HG03159 (cell line): ENCODE measurements around the gene CBX2.

Experiments used
- ATAC-seq: cut with Tn5 transposase; IDR thresholded peaks from one replicate; pipeline ENCODE4 v1.9.1; 2021; ENCODE audit warnings: mild to moderate bottlenecking, moderate library complexity; ENCODE audit not compliant: unreplicated experiment

Gene CBX2

GRCh38 chr17:79777894-79778503, at the start of gene CBX2:
TSS of gene CBX2 (plus strand) at chr17:79778148. CDS start at chr17:79778236, 88 bp downstream.
- ATAC-seq, result peak; percentile 76

GRCh38 chr17:79728169-79728907, 49.6 kb upstream of the CBX2 start:
- peak; percentile 67 for ATAC-seq

GRCh38 chr17:79728908-79729471, 49.0 kb upstream of the CBX2 start:
- ATAC-seq, result no peak

GRCh38 chr17:79729761-79730160, 48.2 kb upstream of the CBX2 start:
- ATAC-seq, result no peak

- ATAC-seq, result no peak
Observed at GRCh38 chr17:79730437-79730768, 47.5 kb upstream of the CBX2 start.

GRCh38 chr17:79730769-79731483, 47.0 kb upstream of the CBX2 start, which contains the start of gene ENPP7:
TSS of gene ENPP7 (plus strand) at chr17:79730943. CDS start at chr17:79731140, 197 bp downstream.
- no peak for ATAC-seq

GRCh38 chr17:79732254-79732653, 45.7 kb upstream of the CBX2 start:
- no peak for ATAC-seq

- ATAC-seq, result no peak
Observed at GRCh38 chr17:79732804-79733691, 44.9 kb upstream of the CBX2 start.

- ATAC-seq, result no peak
Observed at GRCh38 chr17:79733692-79734070, 44.3 kb upstream of the CBX2 start.

GRCh38 chr17:79735096-79735495, 42.9 kb upstream of the CBX2 start:
- ATAC-seq, result no peak

GRCh38 chr17:79737046-79737921, 40.7 kb upstream of the CBX2 start:
- no peak for ATAC-seq

GRCh38 chr17:79737922-79738578, 39.9 kb upstream of the CBX2 start:
- no peak for ATAC-seq

GRCh38 chr17:79738643-79739042, 39.3 kb upstream of the CBX2 start:
- no peak for ATAC-seq

GRCh38 chr17:79739148-79740062, 38.5 kb upstream of the CBX2 start:
- ATAC-seq, result no peak

- ATAC-seq, result no peak
Observed at GRCh38 chr17:79740413-79740812, 37.5 kb upstream of the CBX2 start.

GRCh38 chr17:79741401-79741750, 36.6 kb upstream of the CBX2 start:
- no peak for ATAC-seq

- ATAC-seq, result no peak
Observed at GRCh38 chr17:79741751-79742588, 36.0 kb upstream of the CBX2 start.
